WTC11 (cell line): ENCODE data around the gene ABCC6. TPM values are rescaled to one million over a fixed set of nuclear protein-coding genes. Genes with fewer than 3 reads are reported as not detected.

ENCODE experiments used
- ATAC-seq: fragments of 200-7000 bp; cut with Tn5 transposase; 2 replicates; pipeline ENCODE4 v1.10.0; 2021; ENCODE audit warnings: mild to moderate bottlenecking, moderate library complexity
- CTCF ChIA-PET: fragments of 300-600 bp; sonication (Branson Sonifier 250); formaldehyde crosslinking; loops from one replicate; lab custom pipeline; 2021; ENCODE audit warnings: antibody characterized with exemption; lab: Charles Lee
- POLR2A ChIA-PET: fragments of 350-600 bp; sonication (Branson Sonifier 250); formaldehyde crosslinking; loops from one replicate; lab custom pipeline; 2021; ENCODE audit warnings: antibody characterized with exemption; lab: Charles Lee
- DNase-seq: peaks from one replicate; pipeline ENCODE4 v3.0.0; 2021; ENCODE audit warnings: low spot score
- H3K27ac Mint-ChIP-seq: 2 replicates; pipeline ENCODE4 v1.8.0; 2021; ENCODE audit warnings: mixed read lengths
- H3K27me3 Mint-ChIP-seq: 2 replicates; pipeline ENCODE4 v1.8.0; 2021; ENCODE audit warnings: low read depth, mild to moderate bottlenecking, moderate library complexity, mixed read lengths
- H3K36me3 Mint-ChIP-seq: 2 replicates; pipeline ENCODE4 v1.8.0; 2021; ENCODE audit warnings: mixed read lengths
- H3K4me1 Mint-ChIP-seq: 2 replicates; pipeline ENCODE4 v1.8.0; 2022; ENCODE audit warnings: mixed read lengths
- H3K4me3 Mint-ChIP-seq: 2 replicates; pipeline ENCODE4 v1.8.0; 2021; ENCODE audit warnings: mild to moderate bottlenecking, moderate library complexity, mixed read lengths
- H3K9me3 Mint-ChIP-seq: 2 replicates; pipeline ENCODE4 v1.8.0; 2021; ENCODE audit warnings: mixed read lengths
- EMX1 ChIP-seq: fragments of 250-450 bp; sonication (Bioruptor Pico); IDR thresholded peaks from 2 replicates; pipeline ENCODE4 v1.8.0; 2021; ENCODE audit warnings: mild to moderate bottlenecking
- GTF2I ChIP-seq: fragments of 250-450 bp; sonication (Bioruptor Pico); conservative IDR thresholded peaks from 2 replicates; pipeline ENCODE4 v1.4.0; 2021; ENCODE audit warnings: mild to moderate bottlenecking
- HMGA2 ChIP-seq: fragments of 250-450 bp; sonication (Bioruptor Pico); IDR thresholded peaks from 2 replicates; pipeline ENCODE4 v1.4.0; 2021; ENCODE audit warnings: mild to moderate bottlenecking, moderate library complexity
- KAT7 ChIP-seq: sonication (generic); formaldehyde crosslinking; IDR thresholded peaks from 2 replicates; pipeline ENCODE4 v1.8.1; 2023; ENCODE audit warnings: missing genetic modification reagents, mild to moderate bottlenecking, borderline replicate concordance
- SP1 ChIP-seq: sonication (generic); formaldehyde crosslinking; conservative IDR thresholded peaks from 2 replicates; pipeline ENCODE4 v1.8.1; 2022; ENCODE audit warnings: missing genetic modification reagents
- TCF7 ChIP-seq: sonication (generic); formaldehyde crosslinking; IDR thresholded peaks from 2 replicates; pipeline ENCODE4 v1.8.0; 2022; ENCODE audit warnings: mild to moderate bottlenecking, low read depth, missing genetic modification reagents, moderate library complexity
- ZBTB21 ChIP-seq: sonication (generic); formaldehyde crosslinking; IDR thresholded peaks from 2 replicates; pipeline ENCODE4 v1.8.1; 2023; ENCODE audit warnings: mild to moderate bottlenecking, missing genetic modification reagents, borderline replicate concordance
- ZNF317 ChIP-seq: sonication (generic); formaldehyde crosslinking; IDR thresholded peaks from 2 replicates; pipeline ENCODE4 v1.8.1; 2023; ENCODE audit warnings: low read depth, mild to moderate bottlenecking, moderate library complexity, missing genetic modification reagents, borderline replicate concordance
- ZNF423 ChIP-seq: fragments of 250-450 bp; sonication (Bioruptor Pico); IDR thresholded peaks from 2 replicates; pipeline ENCODE4 v2.1.2; 2022; ENCODE audit warnings: mild to moderate bottlenecking, moderate library complexity
- ZNF671 ChIP-seq: fragments of 250-450 bp; sonication (Bioruptor Pico); IDR thresholded peaks from 2 replicates; pipeline ENCODE4 v1.8.0; 2021; ENCODE audit warnings: mild to moderate bottlenecking
- total RNA-seq: library from RNA; stranded (reverse); gene quantifications from 3 replicates; pipeline ENCODE4 v1.2.3, GENCODE V29; 2021
- TF ChIP-seq, protein P1 (sequence below): sonication (generic); formaldehyde crosslinking; IDR thresholded peaks from 2 replicates; pipeline ENCODE4 v1.8.0; 2022; ENCODE audit warnings: mild to moderate bottlenecking, missing genetic modification reagents
- TF ChIP-seq, protein P2 (sequence below): sonication (generic); formaldehyde crosslinking; IDR thresholded peaks from 2 replicates; pipeline ENCODE4 v1.8.1; 2022; ENCODE audit warnings: missing genetic modification reagents, borderline replicate concordance
- TF ChIP-seq, protein P3 (sequence below): sonication (generic); formaldehyde crosslinking; IDR thresholded peaks from 2 replicates; pipeline ENCODE4 v1.8.0; 2023; ENCODE audit warnings: missing genetic modification reagents
- TF ChIP-seq, protein P4 (sequence below): sonication (generic); formaldehyde crosslinking; IDR thresholded peaks from 2 replicates; pipeline ENCODE4 v1.8.0; 2023; ENCODE audit warnings: missing genetic modification reagents, mild to moderate bottlenecking, borderline replicate concordance
- TF ChIP-seq, protein P5 (sequence below): sonication (generic); formaldehyde crosslinking; IDR thresholded peaks from 2 replicates; pipeline ENCODE4 v1.8.0; 2022; ENCODE audit warnings: mild to moderate bottlenecking, missing genetic modification reagents
- TF ChIP-seq, protein P6 (sequence below): fragments of 250-450 bp; sonication (Bioruptor Pico); IDR thresholded peaks from 2 replicates; pipeline ENCODE4 v2.1.2; 2022; ENCODE audit warnings: mild to moderate bottlenecking, moderate library complexity
- TF ChIP-seq, protein P7 (sequence below): sonication (generic); formaldehyde crosslinking; IDR thresholded peaks from 2 replicates; pipeline ENCODE4 v1.8.1; 2022; ENCODE audit warnings: mild to moderate bottlenecking, moderate library complexity, missing genetic modification reagents

The ABCC6 gene
- total RNA-seq, 1 experiment from 2014 or later: 1.3 TPM

DNA sequence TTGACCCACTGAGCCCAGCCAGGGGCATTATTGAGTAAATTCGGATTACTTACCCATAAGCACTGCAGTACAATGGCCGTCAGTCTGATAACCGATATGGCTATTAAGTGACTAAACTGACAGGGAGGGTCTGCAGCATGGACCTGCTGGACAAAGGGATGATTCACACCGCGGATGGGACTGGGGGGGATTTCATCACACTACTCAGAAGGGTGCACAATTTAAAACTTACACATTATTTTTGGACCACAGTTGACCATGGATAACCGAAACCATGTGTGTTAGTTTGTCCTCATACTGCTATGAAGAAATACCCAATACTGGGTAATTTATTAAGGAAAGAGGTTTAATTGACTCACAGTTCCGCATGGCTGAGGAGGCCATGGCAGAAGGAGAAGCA, 106.5 kb downstream of the ABCC6 start:
- CTCF ChIA-PET: interaction anchor here (0.7 kb wide), 1 partner anchor 394 kb away, joined by 3 read pairs; no protein-coding TSS in a partner anchor
- no peak for TF ChIP-seq ZNF423 (CRISPR knock-in tag)
- TF ChIP-seq HMGA2 (CRISPR knock-in tag): no peak
- TF ChIP-seq, protein P1, sequence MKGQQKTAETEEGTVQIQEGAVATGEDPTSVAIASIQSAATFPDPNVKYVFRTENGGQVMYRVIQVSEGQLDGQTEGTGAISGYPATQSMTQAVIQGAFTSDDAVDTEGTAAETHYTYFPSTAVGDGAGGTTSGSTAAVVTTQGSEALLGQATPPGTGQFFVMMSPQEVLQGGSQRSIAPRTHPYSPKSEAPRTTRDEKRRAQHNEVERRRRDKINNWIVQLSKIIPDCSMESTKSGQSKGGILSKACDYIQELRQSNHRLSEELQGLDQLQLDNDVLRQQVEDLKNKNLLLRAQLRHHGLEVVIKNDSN: no peak
- TF ChIP-seq, protein P2, sequence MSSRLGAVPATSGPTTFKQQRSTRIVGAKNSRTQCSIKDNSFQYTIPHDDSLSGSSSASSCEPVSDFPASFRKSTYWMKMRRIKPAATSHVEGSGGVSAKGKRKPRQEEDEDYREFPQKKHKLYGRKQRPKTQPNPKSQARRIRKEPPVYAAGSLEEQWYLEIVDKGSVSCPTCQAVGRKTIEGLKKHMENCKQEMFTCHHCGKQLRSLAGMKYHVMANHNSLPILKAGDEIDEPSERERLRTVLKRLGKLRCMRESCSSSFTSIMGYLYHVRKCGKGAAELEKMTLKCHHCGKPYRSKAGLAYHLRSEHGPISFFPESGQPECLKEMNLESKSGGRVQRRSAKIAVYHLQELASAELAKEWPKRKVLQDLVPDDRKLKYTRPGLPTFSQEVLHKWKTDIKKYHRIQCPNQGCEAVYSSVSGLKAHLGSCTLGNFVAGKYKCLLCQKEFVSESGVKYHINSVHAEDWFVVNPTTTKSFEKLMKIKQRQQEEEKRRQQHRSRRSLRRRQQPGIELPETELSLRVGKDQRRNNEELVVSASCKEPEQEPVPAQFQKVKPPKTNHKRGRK (CRISPR knock-in tag): no peak

DNA sequence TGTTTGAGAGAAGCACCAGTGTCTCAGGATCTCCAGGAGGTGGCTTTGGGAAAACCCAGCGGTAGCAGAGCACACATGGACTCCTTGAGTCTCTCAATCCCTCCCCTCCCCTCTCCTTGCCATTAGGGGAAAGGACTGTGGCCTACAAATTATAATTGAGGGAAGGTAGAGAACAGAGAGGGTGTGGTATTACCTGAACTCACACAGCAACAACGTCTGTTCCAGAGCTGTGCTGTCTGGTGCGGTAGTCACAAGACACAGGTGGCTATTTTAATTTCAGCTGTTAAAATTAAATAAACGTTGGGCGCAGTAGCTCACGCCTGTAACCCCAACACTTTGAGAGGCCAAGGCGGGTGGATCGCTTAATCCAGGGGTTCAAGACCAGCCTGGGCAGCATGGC, 110.2 kb downstream of the ABCC6 start:
- H3K4me3 Mint-ChIP-seq: no peak overlapping the region

More for the DNA sequence above, 106.5 kb downstream of the ABCC6 start:
- Mint-ChIP-seq H3K4me1 (no peaks in the 10 kb centered on the region), H3K36me3 (peaks cover 73% of the 10 kb centered on the region), H3K27me3 (no peaks in the 10 kb centered on the region), H3K27ac (no peak overlapping the region), H3K4me3 (no peak overlapping the region), H3K9me3 (no peaks in the 10 kb centered on the region)
- DNase-seq (no peak), ATAC-seq (no peak)
- POLR2A ChIA-PET: no interaction called here

More for the DNA sequence above, 110.2 kb downstream of the ABCC6 start:
- H3K9me3 Mint-ChIP-seq: no peaks in the 10 kb centered on the region
- H3K27ac Mint-ChIP-seq: no peak overlapping the region
- ChIA-PET POLR2A (no interaction called here), CTCF (no interaction called here)
- no peaks in the 10 kb centered on the region for H3K27me3 Mint-ChIP-seq
- no peak for DNase-seq
- peaks cover 7% of the 10 kb centered on the region for H3K4me1 Mint-ChIP-seq
- no peak for ATAC-seq
- TF ChIP-seq SP1 (no peak), EMX1 (CRISPR knock-in tag) (no peak), ZNF317 (CRISPR knock-in tag) (no peak), ZBTB21 (CRISPR knock-in tag) (no peak), GTF2I (CRISPR knock-in tag) (no peak), TCF7 (CRISPR knock-in tag) (no peak), ZNF671 (CRISPR knock-in tag) (no peak), KAT7 (CRISPR knock-in tag) (no peak)
- TF ChIP-seq, protein P3, sequence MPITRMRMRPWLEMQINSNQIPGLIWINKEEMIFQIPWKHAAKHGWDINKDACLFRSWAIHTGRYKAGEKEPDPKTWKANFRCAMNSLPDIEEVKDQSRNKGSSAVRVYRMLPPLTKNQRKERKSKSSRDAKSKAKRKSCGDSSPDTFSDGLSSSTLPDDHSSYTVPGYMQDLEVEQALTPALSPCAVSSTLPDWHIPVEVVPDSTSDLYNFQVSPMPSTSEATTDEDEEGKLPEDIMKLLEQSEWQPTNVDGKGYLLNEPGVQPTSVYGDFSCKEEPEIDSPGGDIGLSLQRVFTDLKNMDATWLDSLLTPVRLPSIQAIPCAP: no peak
- TF ChIP-seq, protein P4, sequence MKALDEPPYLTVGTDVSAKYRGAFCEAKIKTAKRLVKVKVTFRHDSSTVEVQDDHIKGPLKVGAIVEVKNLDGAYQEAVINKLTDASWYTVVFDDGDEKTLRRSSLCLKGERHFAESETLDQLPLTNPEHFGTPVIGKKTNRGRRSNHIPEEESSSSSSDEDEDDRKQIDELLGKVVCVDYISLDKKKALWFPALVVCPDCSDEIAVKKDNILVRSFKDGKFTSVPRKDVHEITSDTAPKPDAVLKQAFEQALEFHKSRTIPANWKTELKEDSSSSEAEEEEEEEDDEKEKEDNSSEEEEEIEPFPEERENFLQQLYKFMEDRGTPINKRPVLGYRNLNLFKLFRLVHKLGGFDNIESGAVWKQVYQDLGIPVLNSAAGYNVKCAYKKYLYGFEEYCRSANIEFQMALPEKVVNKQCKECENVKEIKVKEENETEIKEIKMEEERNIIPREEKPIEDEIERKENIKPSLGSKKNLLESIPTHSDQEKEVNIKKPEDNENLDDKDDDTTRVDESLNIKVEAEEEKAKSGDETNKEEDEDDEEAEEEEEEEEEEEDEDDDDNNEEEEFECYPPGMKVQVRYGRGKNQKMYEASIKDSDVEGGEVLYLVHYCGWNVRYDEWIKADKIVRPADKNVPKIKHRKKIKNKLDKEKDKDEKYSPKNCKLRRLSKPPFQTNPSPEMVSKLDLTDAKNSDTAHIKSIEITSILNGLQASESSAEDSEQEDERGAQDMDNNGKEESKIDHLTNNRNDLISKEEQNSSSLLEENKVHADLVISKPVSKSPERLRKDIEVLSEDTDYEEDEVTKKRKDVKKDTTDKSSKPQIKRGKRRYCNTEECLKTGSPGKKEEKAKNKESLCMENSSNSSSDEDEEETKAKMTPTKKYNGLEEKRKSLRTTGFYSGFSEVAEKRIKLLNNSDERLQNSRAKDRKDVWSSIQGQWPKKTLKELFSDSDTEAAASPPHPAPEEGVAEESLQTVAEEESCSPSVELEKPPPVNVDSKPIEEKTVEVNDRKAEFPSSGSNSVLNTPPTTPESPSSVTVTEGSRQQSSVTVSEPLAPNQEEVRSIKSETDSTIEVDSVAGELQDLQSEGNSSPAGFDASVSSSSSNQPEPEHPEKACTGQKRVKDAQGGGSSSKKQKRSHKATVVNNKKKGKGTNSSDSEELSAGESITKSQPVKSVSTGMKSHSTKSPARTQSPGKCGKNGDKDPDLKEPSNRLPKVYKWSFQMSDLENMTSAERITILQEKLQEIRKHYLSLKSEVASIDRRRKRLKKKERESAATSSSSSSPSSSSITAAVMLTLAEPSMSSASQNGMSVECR (CRISPR knock-in tag): no peak
- TF ChIP-seq, protein P5, sequence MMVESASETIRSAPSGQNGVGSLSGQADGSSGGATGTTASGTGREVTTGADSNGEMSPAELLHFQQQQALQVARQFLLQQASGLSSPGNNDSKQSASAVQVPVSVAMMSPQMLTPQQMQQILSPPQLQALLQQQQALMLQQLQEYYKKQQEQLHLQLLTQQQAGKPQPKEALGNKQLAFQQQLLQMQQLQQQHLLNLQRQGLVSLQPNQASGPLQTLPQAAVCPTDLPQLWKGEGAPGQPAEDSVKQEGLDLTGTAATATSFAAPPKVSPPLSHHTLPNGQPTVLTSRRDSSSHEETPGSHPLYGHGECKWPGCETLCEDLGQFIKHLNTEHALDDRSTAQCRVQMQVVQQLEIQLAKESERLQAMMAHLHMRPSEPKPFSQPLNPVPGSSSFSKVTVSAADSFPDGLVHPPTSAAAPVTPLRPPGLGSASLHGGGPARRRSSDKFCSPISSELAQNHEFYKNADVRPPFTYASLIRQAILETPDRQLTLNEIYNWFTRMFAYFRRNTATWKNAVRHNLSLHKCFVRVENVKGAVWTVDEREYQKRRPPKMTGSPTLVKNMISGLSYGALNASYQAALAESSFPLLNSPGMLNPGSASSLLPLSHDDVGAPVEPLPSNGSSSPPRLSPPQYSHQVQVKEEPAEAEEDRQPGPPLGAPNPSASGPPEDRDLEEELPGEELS (CRISPR knock-in tag): no peak
- TF ChIP-seq, protein P6, sequence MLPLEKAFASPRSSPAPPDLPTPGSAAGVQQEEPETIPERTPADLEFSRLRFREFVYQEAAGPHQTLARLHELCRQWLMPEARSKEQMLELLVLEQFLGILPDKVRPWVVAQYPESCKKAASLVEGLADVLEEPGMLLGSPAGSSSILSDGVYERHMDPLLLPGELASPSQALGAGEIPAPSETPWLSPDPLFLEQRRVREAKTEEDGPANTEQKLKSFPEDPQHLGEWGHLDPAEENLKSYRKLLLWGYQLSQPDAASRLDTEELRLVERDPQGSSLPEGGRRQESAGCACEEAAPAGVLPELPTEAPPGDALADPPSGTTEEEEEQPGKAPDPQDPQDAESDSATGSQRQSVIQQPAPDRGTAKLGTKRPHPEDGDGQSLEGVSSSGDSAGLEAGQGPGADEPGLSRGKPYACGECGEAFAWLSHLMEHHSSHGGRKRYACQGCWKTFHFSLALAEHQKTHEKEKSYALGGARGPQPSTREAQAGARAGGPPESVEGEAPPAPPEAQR (CRISPR knock-in tag): no peak
- TF ChIP-seq, protein P7, sequence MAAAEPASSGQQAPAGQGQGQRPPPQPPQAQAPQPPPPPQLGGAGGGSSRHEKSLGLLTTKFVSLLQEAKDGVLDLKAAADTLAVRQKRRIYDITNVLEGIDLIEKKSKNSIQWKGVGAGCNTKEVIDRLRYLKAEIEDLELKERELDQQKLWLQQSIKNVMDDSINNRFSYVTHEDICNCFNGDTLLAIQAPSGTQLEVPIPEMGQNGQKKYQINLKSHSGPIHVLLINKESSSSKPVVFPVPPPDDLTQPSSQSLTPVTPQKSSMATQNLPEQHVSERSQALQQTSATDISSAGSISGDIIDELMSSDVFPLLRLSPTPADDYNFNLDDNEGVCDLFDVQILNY (CRISPR knock-in tag): no peak
- peaks cover 76% of the 10 kb centered on the region for H3K36me3 Mint-ChIP-seq
